Choroid plexus epithelial cell (primary cell): ENCODE measurements around the gene ACSL1.
A peak's percentile ranks its signal among the peaks of the same experiment; 100 is the strongest.
"Not testable (repeated sequence)": the region's sequence is repeated elsewhere in the genome, so short reads cannot be mapped to it uniquely, and the experiment has no call there.

Source experiments
- DNase-seq: peaks from one replicate; pipeline ENCODE4 v3.0.0-alpha.2; 2010; ENCODE audit warnings: low read depth
- H3K4me3 ChIP-seq: 2 replicates; pipeline ENCODE4 v1.5.1; 2011; ENCODE audit warnings: low read depth, mild to moderate bottlenecking, control low read depth, low read length, moderate library complexity
- TF ChIP-seq, protein P1 (sequence below): conservative IDR thresholded peaks from 2 replicates; pipeline ENCODE4 v1.5.1; 2011; ENCODE audit warnings: low read depth, mild to moderate bottlenecking, control low read depth, inconsistent platforms, low read length, moderate library complexity

ACSL1 gene

DNA sequence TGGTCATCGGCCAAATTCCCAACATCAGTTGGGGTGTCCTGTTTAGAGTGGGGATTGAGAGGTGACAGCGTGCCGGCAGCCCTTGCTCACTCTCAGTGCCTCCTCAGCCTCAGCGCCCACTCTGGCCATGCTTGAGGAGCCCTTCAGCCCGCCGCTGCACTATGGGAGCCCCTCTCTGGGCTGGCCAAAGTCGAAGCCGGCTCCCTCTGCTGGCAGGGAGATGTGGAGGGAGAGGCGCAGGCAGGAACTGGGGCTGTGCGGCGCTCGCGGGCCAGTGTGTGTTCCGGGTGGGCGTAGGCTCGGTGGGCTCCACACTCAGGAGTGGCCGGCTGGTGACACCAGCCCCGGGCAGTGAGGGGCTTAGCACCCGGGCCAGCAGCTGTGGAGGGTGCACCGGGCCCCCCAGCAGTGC is 84.8 kb downstream of the ACSL1 start:
- DNase-seq = no peak
- TF ChIP-seq, protein P1, sequence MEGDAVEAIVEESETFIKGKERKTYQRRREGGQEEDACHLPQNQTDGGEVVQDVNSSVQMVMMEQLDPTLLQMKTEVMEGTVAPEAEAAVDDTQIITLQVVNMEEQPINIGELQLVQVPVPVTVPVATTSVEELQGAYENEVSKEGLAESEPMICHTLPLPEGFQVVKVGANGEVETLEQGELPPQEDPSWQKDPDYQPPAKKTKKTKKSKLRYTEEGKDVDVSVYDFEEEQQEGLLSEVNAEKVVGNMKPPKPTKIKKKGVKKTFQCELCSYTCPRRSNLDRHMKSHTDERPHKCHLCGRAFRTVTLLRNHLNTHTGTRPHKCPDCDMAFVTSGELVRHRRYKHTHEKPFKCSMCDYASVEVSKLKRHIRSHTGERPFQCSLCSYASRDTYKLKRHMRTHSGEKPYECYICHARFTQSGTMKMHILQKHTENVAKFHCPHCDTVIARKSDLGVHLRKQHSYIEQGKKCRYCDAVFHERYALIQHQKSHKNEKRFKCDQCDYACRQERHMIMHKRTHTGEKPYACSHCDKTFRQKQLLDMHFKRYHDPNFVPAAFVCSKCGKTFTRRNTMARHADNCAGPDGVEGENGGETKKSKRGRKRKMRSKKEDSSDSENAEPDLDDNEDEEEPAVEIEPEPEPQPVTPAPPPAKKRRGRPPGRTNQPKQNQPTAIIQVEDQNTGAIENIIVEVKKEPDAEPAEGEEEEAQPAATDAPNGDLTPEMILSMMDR = no peak
- no peak overlapping the region for H3K4me3 ChIP-seq

DNA sequence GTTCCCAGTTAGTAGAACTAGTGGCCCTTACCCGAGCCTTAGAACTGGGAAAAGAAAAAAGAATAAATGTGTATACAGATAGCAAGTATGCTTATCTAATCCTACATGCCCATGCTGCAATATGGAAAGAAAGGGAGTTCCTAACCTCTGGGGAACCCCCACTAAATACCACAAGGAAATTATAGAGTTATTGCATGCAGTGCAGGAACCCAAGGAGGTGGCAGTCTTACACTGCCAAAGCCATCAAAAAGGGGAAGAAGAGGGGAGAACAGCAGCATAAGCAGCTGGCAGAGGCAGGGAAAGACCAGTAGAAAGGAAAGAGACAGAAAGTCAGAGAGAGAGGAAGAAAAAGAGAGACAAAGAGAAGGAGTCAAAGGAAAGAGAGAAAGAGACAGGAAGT is 86.2 kb downstream of the ACSL1 start:
- H3K4me3 ChIP-seq, DNase-seq: not testable (repeated sequence)

DNA sequence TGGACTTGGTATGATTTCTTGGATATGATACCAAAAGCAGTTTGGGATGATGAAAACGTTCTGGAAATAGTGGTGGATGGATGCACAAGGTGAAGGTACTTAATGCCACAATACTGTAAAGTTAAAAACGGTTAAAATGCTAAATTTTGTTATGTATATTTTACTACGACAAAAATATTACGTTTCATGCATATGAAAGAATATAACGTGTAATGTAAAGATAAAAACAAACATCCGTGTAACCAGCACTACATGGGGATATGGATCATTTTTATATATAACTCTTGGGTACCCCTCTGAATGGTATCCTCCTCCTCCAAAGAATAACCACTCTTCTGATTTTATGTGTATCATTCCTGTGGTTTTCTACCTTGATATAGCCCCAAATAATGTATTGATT is 91.0 kb downstream of the ACSL1 start:
- no peak for DNase-seq
- TF ChIP-seq, protein P1 = no peak
- peak overlapping the region; percentile 89 for H3K4me3 ChIP-seq

DNA sequence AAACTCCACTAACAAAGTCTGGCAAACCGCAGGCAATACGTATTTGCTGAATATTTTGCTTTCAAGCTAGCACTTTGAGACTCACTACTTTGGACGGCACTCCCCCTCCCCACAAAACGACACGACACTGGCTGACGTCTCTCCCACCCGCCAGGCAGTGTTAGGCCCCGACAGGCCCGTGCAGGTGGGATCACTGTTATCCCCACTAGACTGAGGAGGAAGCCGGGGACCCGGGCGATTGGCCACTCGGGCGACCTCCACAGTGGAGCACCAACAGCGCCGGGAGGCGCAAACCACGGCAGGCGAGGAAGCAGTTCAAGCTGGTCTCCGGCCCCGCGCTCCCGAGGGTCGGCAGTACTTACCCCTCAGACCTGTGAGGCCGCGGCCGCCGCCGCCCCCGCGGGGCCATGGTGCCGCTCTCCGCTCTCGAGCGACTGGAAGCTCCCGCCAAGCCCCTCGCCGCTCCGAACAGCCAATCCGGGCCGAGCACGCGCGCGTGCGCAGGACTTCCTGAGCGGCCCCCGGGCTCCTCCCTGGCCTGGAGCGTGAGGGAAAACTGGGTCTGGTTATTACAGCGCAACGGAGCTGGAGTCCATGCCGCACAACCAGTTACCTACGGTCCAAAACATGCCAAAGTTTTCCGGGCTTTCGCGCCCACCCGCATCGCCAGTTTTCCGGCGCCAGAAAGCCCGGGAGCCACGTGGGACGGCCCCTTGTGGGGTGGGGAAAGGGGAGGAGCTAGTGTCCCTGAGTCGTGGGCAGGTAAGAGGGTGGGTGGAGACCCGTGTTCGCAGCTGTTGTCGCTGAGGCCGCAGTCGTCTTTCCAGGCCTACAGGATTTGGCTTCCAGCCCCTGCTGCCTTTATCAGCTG is 91.9 kb downstream of the ACSL1 start, which contains the start of gene CENPU:
TSS of gene CENPU (minus strand) at position 443 of the 871 bp plus-strand sequence. CDS start at position 409, 34 bp downstream.
- TF ChIP-seq, protein P1 = no peak
- peak within 1 kb of the TSS; percentile 89 for H3K4me3 ChIP-seq
- DNase-seq = peak; percentile 99

DNA sequence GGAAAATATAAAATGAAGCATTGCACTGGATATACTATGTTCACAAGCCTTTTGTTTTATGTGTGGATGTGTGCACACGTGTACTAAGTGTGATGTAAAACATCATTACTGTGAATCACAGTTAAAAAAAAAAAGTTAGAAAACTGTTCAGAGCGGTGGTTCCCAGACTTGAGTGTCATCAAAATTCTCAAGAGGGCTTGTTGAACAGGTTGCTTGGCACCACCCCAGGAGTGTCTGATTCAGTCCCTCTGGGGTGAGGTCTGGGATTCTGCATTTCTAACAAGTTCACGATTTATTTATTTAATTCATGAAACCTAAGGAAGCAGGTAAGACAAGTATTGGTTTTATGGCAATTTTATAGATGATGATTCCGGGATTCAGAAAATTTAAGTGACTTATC is 93.6 kb downstream of the ACSL1 start:
- TF ChIP-seq, protein P1 = no peak
- no peak overlapping the region for H3K4me3 ChIP-seq
- no peak for DNase-seq

DNA sequence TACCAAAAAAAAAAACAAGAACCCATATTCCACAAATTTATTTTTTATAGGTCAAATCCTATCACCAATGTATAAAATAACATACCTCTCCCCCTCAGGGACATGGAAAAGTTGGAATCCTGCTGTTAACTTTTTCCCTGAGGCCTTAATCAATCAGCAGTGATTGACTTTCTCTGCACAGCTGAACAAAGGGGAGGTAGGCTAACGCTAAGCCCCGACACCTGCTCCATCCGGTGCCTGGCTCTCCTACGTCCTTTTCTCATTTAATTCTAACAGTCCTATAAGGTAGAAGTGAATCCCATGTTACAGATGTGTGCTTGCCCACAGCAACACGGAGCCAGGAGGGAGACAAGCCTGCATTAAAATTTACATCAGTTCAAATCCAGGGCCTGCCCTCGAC is 94.7 kb downstream of the ACSL1 start:
- TF ChIP-seq, protein P1 = no peak
- no peak for DNase-seq

DNA sequence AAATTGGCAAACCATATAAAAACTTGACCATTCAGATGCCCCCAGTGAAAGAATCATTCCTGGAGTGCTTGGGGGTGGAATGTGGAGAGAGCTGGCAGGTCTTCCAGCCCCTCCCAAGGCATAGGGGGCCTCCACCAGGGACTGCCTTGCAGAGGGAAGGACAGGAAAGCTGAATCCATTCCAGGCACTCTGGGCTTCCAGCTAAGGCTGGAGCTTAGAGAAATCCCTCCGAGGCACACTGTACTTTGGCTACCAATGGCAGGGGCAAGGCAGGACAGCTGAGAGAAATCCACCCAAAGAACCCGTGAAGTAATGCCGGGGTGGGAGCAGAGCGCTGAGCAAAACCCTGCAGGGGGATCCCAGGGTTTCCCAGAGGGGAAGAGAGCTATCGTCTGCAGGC is 95.8 kb downstream of the ACSL1 start:
- no peak for DNase-seq
- TF ChIP-seq, protein P1 = no peak
- no peak overlapping the region for H3K4me3 ChIP-seq

More for the DNA sequence above, 94.7 kb downstream of the ACSL1 start:
- no peak overlapping the region for H3K4me3 ChIP-seq
